Measurements from ENCODE around the gene GDAP2.

DNA sequence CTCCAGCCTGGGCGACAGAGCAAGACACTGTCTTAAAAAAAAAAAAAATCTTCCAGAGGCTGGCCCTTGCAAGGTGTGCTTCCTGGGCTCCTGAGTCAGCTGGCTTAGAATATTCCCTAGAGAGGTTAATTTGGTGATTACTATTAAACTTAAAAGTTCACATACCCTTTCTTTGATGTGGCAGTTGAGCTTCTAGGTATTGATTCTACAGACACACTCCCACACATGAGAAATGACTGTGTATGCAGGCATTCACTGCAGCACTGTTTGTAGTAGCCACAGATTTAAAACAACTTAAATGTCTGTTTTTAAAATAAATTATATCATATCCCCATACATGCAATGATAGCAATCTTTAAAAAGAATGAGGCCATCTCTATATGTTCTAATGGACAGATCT, 93.4 kb downstream of the GDAP2 start:
- TF ChIP-seq, protein P1, sequence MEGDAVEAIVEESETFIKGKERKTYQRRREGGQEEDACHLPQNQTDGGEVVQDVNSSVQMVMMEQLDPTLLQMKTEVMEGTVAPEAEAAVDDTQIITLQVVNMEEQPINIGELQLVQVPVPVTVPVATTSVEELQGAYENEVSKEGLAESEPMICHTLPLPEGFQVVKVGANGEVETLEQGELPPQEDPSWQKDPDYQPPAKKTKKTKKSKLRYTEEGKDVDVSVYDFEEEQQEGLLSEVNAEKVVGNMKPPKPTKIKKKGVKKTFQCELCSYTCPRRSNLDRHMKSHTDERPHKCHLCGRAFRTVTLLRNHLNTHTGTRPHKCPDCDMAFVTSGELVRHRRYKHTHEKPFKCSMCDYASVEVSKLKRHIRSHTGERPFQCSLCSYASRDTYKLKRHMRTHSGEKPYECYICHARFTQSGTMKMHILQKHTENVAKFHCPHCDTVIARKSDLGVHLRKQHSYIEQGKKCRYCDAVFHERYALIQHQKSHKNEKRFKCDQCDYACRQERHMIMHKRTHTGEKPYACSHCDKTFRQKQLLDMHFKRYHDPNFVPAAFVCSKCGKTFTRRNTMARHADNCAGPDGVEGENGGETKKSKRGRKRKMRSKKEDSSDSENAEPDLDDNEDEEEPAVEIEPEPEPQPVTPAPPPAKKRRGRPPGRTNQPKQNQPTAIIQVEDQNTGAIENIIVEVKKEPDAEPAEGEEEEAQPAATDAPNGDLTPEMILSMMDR (IDR thresholded peaks at IDR 0.05) = no peak
- no peak for TF ChIP-seq POLR2A (IDR thresholded peaks at IDR 0.05)
